H9 (cell line): ENCODE measurements around the gene ZAP70. TPM values are rescaled to one million over a fixed set of nuclear protein-coding genes. Genes with fewer than 3 reads are reported as not detected.

Experiments
- DNase-seq: peaks from one replicate; pipeline ENCODE4 v3.0.0-alpha.2; 2017
- H2AFZ ChIP-seq: one replicate; pipeline ENCODE4 v1.6.1; 2013; ENCODE audit warnings: mild to moderate bottlenecking, low read length, control low read depth, moderate library complexity
- H2AK5ac ChIP-seq: 2 replicates; pipeline ENCODE4 v1.6.1; 2013; ENCODE audit warnings: low read length, control low read depth, mixed read lengths; ENCODE audit not compliant: insufficient read length
- H2BK120ac ChIP-seq: one replicate; pipeline ENCODE4 v1.6.1; 2013; ENCODE audit warnings: low read depth, mild to moderate bottlenecking, low read length, control low read depth, inconsistent platforms; ENCODE audit not compliant: poor library complexity, severe bottlenecking
- H2BK12ac ChIP-seq: 2 replicates; pipeline ENCODE4 v1.6.1; 2013; ENCODE audit warnings: low read length, control low read depth, mixed read lengths, low read depth; ENCODE audit not compliant: insufficient read length
- H2BK15ac ChIP-seq: 2 replicates; pipeline ENCODE4 v1.6.1; 2013; ENCODE audit warnings: low read depth, low read length, control low read depth
- H2BK20ac ChIP-seq: one replicate; pipeline ENCODE4 v1.6.1; 2013; ENCODE audit warnings: low read depth, mild to moderate bottlenecking, low read length, control low read depth, inconsistent platforms; ENCODE audit not compliant: poor library complexity, severe bottlenecking
- H2BK5ac ChIP-seq: 2 replicates; pipeline ENCODE4 v1.6.1; 2013; ENCODE audit warnings: low read length, control low read depth, mixed read lengths; ENCODE audit not compliant: insufficient read length
- H3K14ac ChIP-seq: 2 replicates; pipeline ENCODE4 v1.6.1; 2013; ENCODE audit warnings: low read length, control low read depth; ENCODE audit not compliant: insufficient read depth
- H3K18ac ChIP-seq: 2 replicates; pipeline ENCODE4 v1.6.1; 2013; ENCODE audit warnings: low read depth, mild to moderate bottlenecking, mixed read lengths, low read length, control low read depth; ENCODE audit not compliant: insufficient read length
- H3K23ac ChIP-seq: 2 replicates; pipeline ENCODE4 v1.6.1; 2013; ENCODE audit warnings: low read length, control low read depth, mixed read lengths, low read depth; ENCODE audit not compliant: insufficient read length
- H3K23me2 ChIP-seq: 2 replicates; pipeline ENCODE4 v1.6.1; 2013; ENCODE audit warnings: low read depth, mild to moderate bottlenecking, mixed read lengths, low read length, control low read depth; ENCODE audit not compliant: insufficient read length, poor library complexity, severe bottlenecking
- H3K27ac ChIP-seq: 2 replicates; pipeline ENCODE4 v1.5.1; 2013; ENCODE audit warnings: low read length, control low read depth, mixed read lengths, low read depth; ENCODE audit not compliant: insufficient read length
- H3K27me3 ChIP-seq: 2 replicates; pipeline ENCODE4 v1.6.1; 2013; ENCODE audit warnings: low read length, control low read depth, inconsistent platforms; ENCODE audit not compliant: insufficient read depth
- H3K4ac ChIP-seq: 2 replicates; pipeline ENCODE4 v1.6.1; 2013; ENCODE audit warnings: low read depth, mild to moderate bottlenecking, control low read depth, inconsistent platforms, low read length, moderate library complexity
- H3K4me1 ChIP-seq: 2 replicates; pipeline ENCODE4 v1.6.1; 2013; ENCODE audit warnings: low read length, control low read depth, inconsistent platforms; ENCODE audit not compliant: insufficient read depth
- H3K4me2 ChIP-seq: 2 replicates; pipeline ENCODE4 v1.6.1; 2013; ENCODE audit warnings: low read length, control low read depth, mixed read lengths; ENCODE audit not compliant: insufficient read length, insufficient read depth
- H3K56ac ChIP-seq: 2 replicates; pipeline ENCODE4 v1.6.1; 2013; ENCODE audit warnings: low read depth, mild to moderate bottlenecking, mixed read lengths, low read length, control low read depth; ENCODE audit not compliant: insufficient read length
- H3K79me1 ChIP-seq: 2 replicates; pipeline ENCODE4 v1.6.1; 2013; ENCODE audit warnings: low read depth, mild to moderate bottlenecking, moderate library complexity, low read length, control low read depth, inconsistent platforms; ENCODE audit not compliant: insufficient read depth, poor library complexity, severe bottlenecking
- H3K79me2 ChIP-seq: 2 replicates; pipeline ENCODE4 v1.6.1; 2013; ENCODE audit warnings: low read length, control low read depth, inconsistent platforms; ENCODE audit not compliant: insufficient read depth
- H3K9ac ChIP-seq: 2 replicates; pipeline ENCODE4 v1.6.1; 2013; ENCODE audit warnings: low read length, control low read depth, mixed read lengths; ENCODE audit not compliant: insufficient read length; ENCODE audit errors: extremely low read depth
- H3K9me3 ChIP-seq: one replicate; pipeline ENCODE4 v1.6.1; 2013; ENCODE audit warnings: low read depth, low read length, inconsistent platforms; ENCODE audit not compliant: control insufficient read depth
- H3T11ph ChIP-seq: one replicate; pipeline ENCODE4 v1.6.1; 2013; ENCODE audit warnings: mild to moderate bottlenecking, low read length, control low read depth, inconsistent platforms
- H4K20me1 ChIP-seq: one replicate; pipeline ENCODE4 v1.6.1; 2013; ENCODE audit not compliant: control insufficient read depth, insufficient read length, insufficient read depth
- H4K5ac ChIP-seq: 2 replicates; pipeline ENCODE4 v1.6.1; 2013; ENCODE audit warnings: low read depth, mild to moderate bottlenecking, mixed read lengths, low read length, control low read depth; ENCODE audit not compliant: insufficient read length
- H4K8ac ChIP-seq: replicated peaks from 2 replicates; pipeline ENCODE4 v1.6.1; 2013; ENCODE audit warnings: low read length, control low read depth, mixed read lengths, low read depth; ENCODE audit not compliant: insufficient read length
- H4K91ac ChIP-seq: 2 replicates; pipeline ENCODE4 v1.6.1; 2013; ENCODE audit warnings: low read depth, mild to moderate bottlenecking, moderate library complexity, mixed read lengths, low read length, control low read depth; ENCODE audit not compliant: insufficient read length
- H3K27ac Mint-ChIP-seq, 3 experiments: 2 replicates in 2 of 3; 3 replicates in 1 of 3; pipeline ENCODE4 v1.8.0; 2020 to 2021; ENCODE audit warnings: mixed read lengths in 3 of 3, mild to moderate bottlenecking in 1 of 3, moderate library complexity in 1 of 3
- H3K27me3 Mint-ChIP-seq: 2 replicates; pipeline ENCODE4 v1.8.0; 2021; ENCODE audit warnings: low read depth, mild to moderate bottlenecking, moderate library complexity, mixed read lengths
- H3K36me3 Mint-ChIP-seq, 3 experiments: 2 replicates in 2 of 3; 3 replicates in 1 of 3; pipeline ENCODE4 v1.8.0; 2020 to 2021; ENCODE audit warnings: low read depth in 3 of 3, mixed read lengths in 3 of 3; ENCODE audit not compliant: insufficient read depth in 1 of 3
- H3K4me1 Mint-ChIP-seq, 2 experiments: 2 replicates each; pipeline ENCODE4 v1.8.0; 2020; ENCODE audit warnings: mixed read lengths in 2 of 2
- H3K4me3 Mint-ChIP-seq, 2 experiments: 2 replicates in 1 of 2; 3 replicates in 1 of 2; pipeline ENCODE4 v1.8.0; 2020 to 2021; ENCODE audit warnings: mild to moderate bottlenecking in 2 of 2, mixed read lengths in 2 of 2, moderate library complexity in 1 of 2
- H3K9me3 Mint-ChIP-seq, 2 experiments: 2 replicates in 1 of 2; 3 replicates in 1 of 2; pipeline ENCODE4 v1.8.0; 2020; ENCODE audit warnings: mild to moderate bottlenecking in 2 of 2, mixed read lengths in 2 of 2, moderate library complexity in 1 of 2
- CTCF ChIP-seq: fragments of 200-600 bp; sonication (generic); conservative IDR thresholded peaks from 3 replicates; pipeline ENCODE4 v1.8.0; 2021; ENCODE audit warnings: antibody characterized with exemption, mild to moderate bottlenecking
- WGBS: extraction: QIAGEN DNeasy Blood & Tissue Kit; methylation state at CpG from one replicate; pipeline ENCODE4 v1.1.7; 2013; ENCODE audit warnings: missing lambda C conversion rate, low lambda C conversion rate, mixed read lengths; ENCODE audit not compliant: insufficient read length; ENCODE audit errors: extremely low coverage; 5-methylcytosine and 5-hydroxymethylcytosine counted together
- total RNA-seq: library from RNA; stranded (reverse); gene quantifications from 2 replicates; pipeline ENCODE4 v1.2.1, GENCODE V29; 2021

ZAP70 gene
- total RNA-seq, 1 experiment from 2014 or later = 0.24 TPM

- no peaks in the 10 kb centered on the region for H3K79me2 ChIP-seq
- DNase-seq = no peak
- H3K27ac Mint-ChIP-seq = peak overlapping the region in 1 of 3 experiments; percentile 29; a peak in 1 of 7 replicates
- H3K4ac ChIP-seq = no peak overlapping the region
- no peak overlapping the region for H3K18ac ChIP-seq
- H3K27me3 ChIP-seq = no peaks in the 10 kb centered on the region
- no peaks in the 10 kb centered on the region for H4K20me1 ChIP-seq
- H3K27ac ChIP-seq = no peak overlapping the region
- H2AK5ac ChIP-seq = no peak overlapping the region
- H3K4me3 Mint-ChIP-seq = no peak overlapping the region
- no peak overlapping the region for H2BK5ac ChIP-seq
- no peak overlapping the region for H3K23ac ChIP-seq
- no peak overlapping the region for H3T11ph ChIP-seq
- no peaks in the 10 kb centered on the region for H3K79me1 ChIP-seq
- no peak overlapping the region for H2BK120ac ChIP-seq
- H4K8ac ChIP-seq = no peak overlapping the region
- no peaks in the 10 kb centered on the region for H3K9me3 ChIP-seq
- no peak overlapping the region for H2BK20ac ChIP-seq
- TF ChIP-seq CTCF = no peak
- no peak overlapping the region for H4K5ac ChIP-seq
- no peak overlapping the region; the same call in 1 of the 2 replicates for H3K14ac ChIP-seq
- no peak overlapping the region for H3K56ac ChIP-seq
- H4K91ac ChIP-seq = no peak overlapping the region
- H2AFZ ChIP-seq = no peak overlapping the region
- no CpG with 5 or more reads among the region's 23 CpGs for WGBS
- H2BK12ac ChIP-seq = no peak overlapping the region
- H3K36me3 Mint-ChIP-seq = peaks cover 0 to 2% (median 2%) of the 10 kb centered on the region in 3 experiments; a peak in 3 of 7 replicates
- no peak overlapping the region for H2BK15ac ChIP-seq
- H3K4me1 ChIP-seq = no peaks in the 10 kb centered on the region
- no peak overlapping the region for H3K4me2 ChIP-seq
- no peak overlapping the region for H3K9ac ChIP-seq
- H3K9me3 Mint-ChIP-seq = no peaks in the 10 kb centered on the region; a peak in 2 of 5 replicates
- H3K4me1 Mint-ChIP-seq = peaks cover 16 to 17% of the 10 kb centered on the region in 2 experiments
- H3K27me3 Mint-ChIP-seq = peaks cover 16% of the 10 kb centered on the region
- no peaks in the 10 kb centered on the region for H3K23me2 ChIP-seq
These were observed 25.9 kb downstream of the ZAP70 start for GRCh38 chr2:97739020-97739892.
